ENCODE results near the gene HSPH1.

DNA sequence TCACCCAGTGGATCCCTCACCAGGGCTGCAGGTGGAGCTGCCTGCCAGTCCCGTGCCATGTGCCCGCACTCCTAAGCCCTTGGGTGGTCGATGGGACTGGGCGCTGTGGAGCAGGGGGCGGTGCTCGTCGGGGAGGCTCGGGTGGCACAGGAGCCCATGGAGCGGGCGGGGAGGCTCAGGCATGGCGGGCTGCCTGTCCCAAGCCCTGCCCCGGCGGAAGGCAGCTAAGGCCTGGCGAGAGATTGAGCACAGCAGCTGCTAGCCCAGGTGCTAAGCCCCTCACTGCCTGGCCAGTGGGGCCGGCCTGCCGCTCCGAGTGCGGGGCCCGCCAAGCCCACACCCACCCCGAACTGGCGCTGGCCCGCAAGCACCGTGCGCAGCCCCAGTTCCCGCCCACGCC lies 21.3 kb upstream of the HSPH1 start:
- TF ChIP-seq CTCF (IDR thresholded peaks at IDR 0.05; ENCODE audit: low read depth, low read length), result no peak
- TF ChIP-seq POLR2A (IDR thresholded peaks at IDR 0.05; ENCODE audit: extremely low read depth, insufficient read length), result no peak
- TF ChIP-seq, protein P1, sequence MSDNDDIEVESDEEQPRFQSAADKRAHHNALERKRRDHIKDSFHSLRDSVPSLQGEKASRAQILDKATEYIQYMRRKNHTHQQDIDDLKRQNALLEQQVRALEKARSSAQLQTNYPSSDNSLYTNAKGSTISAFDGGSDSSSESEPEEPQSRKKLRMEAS (IDR thresholded peaks at IDR 0.05; ENCODE audit: low read depth, low read length), result no peak
